ENCODE measurements around the gene MYO1F. TPM values are rescaled to one million over a fixed set of nuclear protein-coding genes. Genes with fewer than 3 reads are reported as not detected.
"Not testable (repeated sequence)": the region's sequence is repeated elsewhere in the genome, so short reads cannot be mapped to it uniquely, and the experiment has no call there.

MYO1F gene
- total RNA-seq, 1 donor from 2014 or later = 0.05 TPM

GRCh38 chr19:8517551-8518442, 59.4 kb downstream of the MYO1F start:
- DNase-seq (ENCODE audit: low read depth) = no peak

GRCh38 chr19:8515317-8515716, 61.9 kb downstream of the MYO1F start:
- no peak for DNase-seq (ENCODE audit: low read depth)

GRCh38 chr19:8514505-8515009, 62.7 kb downstream of the MYO1F start:
- DNase-seq (ENCODE audit: low read depth) = not testable (repeated sequence)

- DNase-seq (ENCODE audit: low read depth) = peak; percentile 87
Measured at GRCh38 chr19:8513687-8514504, 63.3 kb downstream of the MYO1F start, which contains the start of gene ZNF414. TSS of gene ZNF414 (minus strand) at chr19:8514167. CDS start at chr19:8514046, 121 bp downstream.

GRCh38 chr19:8513036-8513686, 64.1 kb downstream of the MYO1F start:
- no peak for DNase-seq (ENCODE audit: low read depth)

GRCh38 chr19:8512115-8512967, 64.9 kb downstream of the MYO1F start:
- DNase-seq (ENCODE audit: low read depth) = no peak

GRCh38 chr19:8511573-8512101, 65.6 kb downstream of the MYO1F start:
- DNase-seq (ENCODE audit: low read depth) = no peak

GRCh38 chr19:8510589-8511115, 66.6 kb downstream of the MYO1F start:
- DNase-seq (ENCODE audit: low read depth) = no peak

GRCh38 chr19:8506402-8506957, 70.8 kb downstream of the MYO1F start:
- DNase-seq (ENCODE audit: low read depth) = no peak

GRCh38 chr19:8505680-8506401, 71.4 kb downstream of the MYO1F start:
- DNase-seq (ENCODE audit: low read depth) = peak; percentile 24

GRCh38 chr19:8504919-8505318, 72.3 kb downstream of the MYO1F start:
- DNase-seq (ENCODE audit: low read depth) = no peak

- DNase-seq (ENCODE audit: low read depth) = no peak
Measured at GRCh38 chr19:8504171-8504570, 73.1 kb downstream of the MYO1F start.

GRCh38 chr19:8503510-8503909, 73.7 kb downstream of the MYO1F start:
- no peak for DNase-seq (ENCODE audit: low read depth)

GRCh38 chr19:8501981-8502380, 75.3 kb downstream of the MYO1F start:
- no peak for DNase-seq (ENCODE audit: low read depth)

GRCh38 chr19:8501516-8501915, 75.7 kb downstream of the MYO1F start:
- no peak for DNase-seq (ENCODE audit: low read depth)

GRCh38 chr19:8500158-8500557, 77.1 kb downstream of the MYO1F start:
- DNase-seq (ENCODE audit: low read depth) = no peak

- no peak for DNase-seq (ENCODE audit: low read depth)
Measured at GRCh38 chr19:8499048-8499833, 78.0 kb downstream of the MYO1F start.

- DNase-seq (ENCODE audit: low read depth) = no peak
Measured at GRCh38 chr19:8498295-8498694, 78.9 kb downstream of the MYO1F start.

GRCh38 chr19:8494158-8494557, 83.1 kb downstream of the MYO1F start:
- DNase-seq (ENCODE audit: low read depth) = no peak
